ENCODE measurements around the gene METTL9.
"Not testable (repeated sequence)": the region's sequence is repeated elsewhere in the genome, so short reads cannot be mapped to it uniquely, and the experiment has no call there.

Gene METTL9

GRCh38 chr16:21611198-21611555 is 11.8 kb downstream of the METTL9 start:
- no peak for DNase-seq (ENCODE audit: low read depth)

DNA sequence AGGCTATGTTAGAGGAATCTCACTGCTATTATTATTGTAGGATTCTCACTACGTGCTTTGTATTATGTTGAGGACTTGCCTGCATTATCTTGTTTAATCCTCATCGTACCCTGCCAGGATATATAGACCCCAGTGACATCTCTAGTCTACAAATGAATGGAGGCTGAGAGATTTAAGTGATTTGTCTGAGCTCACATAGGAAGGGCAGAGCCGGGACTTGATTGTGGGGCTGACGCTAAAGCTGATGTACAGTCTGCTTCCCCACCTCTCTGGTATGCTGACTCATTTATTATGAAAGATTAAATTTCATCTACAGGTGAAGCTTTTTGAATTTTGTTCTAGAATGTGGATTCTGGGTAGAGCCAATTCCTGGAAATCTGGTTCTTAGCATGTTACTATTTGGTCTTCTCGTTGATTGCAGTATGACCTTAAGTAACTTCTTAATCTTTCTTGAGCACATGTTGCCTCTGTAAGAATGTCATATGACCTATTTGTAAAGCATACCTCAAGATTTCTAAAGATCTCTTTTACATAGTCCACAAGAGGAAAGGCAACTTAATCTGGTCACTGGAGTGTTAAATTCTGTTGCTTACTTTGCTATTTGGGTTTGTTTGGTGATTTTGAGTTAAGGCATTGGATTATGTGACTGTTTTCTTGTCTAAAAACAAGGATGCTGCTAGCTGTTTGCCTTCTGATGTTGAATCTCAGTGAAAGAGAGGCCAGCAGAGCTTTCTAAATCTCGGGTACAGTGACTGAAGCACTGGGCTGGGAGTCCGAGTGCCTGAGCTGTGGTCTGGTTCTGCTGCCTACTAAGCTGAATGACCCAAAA is 12.4 kb downstream of the METTL9 start:
- no peak for DNase-seq (ENCODE audit: low read depth)

GRCh38 chr16:21613361-21613760 is 14.0 kb downstream of the METTL9 start:
- DNase-seq (ENCODE audit: low read depth): no peak

DNA sequence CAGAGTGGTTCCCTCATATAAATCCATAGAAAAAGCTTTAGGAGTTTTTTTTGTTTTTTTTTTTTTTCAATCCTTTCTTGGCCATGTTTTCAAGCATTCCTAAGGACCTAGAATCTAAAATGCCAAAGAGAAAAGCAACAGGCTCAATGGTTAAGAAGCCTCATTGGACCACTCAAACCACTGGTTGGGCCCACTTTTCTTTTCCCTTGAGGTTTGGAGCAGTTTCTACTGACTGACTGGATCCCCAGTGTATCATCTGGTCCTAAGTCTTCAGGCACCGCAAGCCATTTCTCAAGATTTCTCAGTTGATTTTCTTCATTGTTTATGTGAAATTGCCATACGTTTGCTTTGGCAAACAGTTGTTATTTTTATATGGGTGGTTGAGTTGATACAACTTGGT is 14.4 kb downstream of the METTL9 start:
- DNase-seq (ENCODE audit: low read depth): no peak

DNA sequence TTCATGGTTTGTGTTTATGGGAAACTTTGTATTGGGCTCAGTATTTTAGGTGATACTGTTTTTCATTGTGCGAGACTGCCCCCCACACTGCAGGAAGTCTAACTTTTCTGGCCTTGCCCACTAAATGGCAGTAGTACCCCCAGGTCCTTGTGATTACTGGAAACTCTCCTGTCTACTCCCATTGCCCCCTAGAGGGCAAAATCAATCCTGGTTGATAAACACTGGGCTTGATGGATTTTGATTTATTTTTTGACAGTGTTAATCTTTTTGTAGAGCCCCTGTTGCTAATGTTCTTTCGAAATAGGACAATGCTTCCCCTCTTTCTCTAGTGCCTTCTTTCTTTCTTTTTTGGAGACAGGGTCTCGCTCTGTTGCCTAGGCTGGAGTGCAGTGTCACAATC is 15.5 kb downstream of the METTL9 start:
- DNase-seq (ENCODE audit: low read depth): no peak

GRCh38 chr16:21617607-21618006 is 18.2 kb downstream of the METTL9 start:
- DNase-seq (ENCODE audit: low read depth): no peak

DNA sequence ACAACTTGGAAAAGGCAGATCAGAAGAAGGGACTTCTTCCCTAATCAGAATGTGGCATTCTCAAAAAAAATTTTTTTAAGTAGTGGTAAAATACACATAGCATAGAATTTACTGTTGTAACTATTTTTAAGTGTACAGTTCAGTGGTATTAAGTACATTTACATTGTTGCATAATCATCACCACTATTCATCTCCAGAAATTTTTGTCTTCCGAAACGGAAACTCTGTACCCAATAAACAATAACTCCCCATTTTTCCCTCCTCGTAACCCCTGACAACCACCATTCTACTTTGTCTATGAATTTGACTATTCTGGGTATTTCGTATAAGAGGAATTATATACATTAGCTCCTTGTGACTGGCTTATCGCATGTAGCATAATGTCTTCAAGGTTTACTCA is 18.9 kb downstream of the METTL9 start:
- DNase-seq (ENCODE audit: low read depth): no peak

DNA sequence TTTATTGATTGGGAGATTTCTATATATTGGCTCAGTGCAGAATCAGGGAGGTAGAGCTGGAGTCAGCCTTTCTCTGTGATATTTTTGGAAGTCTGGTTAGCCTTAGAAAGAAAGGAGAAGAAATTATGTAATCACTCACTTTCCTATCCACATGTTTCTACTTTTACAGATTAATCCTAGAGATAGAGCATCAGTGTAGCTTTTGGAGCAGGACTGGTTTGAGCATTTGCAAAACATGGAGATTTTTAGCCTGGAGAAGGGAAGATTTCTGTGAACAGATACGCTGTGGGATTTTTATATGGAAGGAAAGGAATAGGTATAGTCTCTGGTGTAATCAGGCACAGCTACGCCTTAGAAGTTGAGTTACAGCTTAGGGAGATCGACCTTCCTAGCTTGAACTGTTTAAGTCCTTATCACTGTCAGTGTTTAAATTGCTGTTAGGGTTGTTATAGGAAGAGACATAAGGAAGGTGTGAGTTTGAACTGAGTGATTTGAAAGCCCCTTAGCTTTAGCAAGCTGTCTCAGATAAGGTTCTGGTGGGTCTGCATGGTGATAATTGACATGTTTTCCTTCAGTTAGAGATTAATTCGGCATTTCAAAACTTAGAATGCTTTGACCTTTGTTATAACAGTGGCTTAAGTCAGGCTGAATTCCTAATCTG is 20.5 kb downstream of the METTL9 start:
- DNase-seq (ENCODE audit: low read depth): no peak

GRCh38 chr16:21620592-21620991 is 21.2 kb downstream of the METTL9 start:
- no peak for DNase-seq (ENCODE audit: low read depth)

GRCh38 chr16:21622545-21622944 is 23.2 kb downstream of the METTL9 start:
- DNase-seq (ENCODE audit: low read depth): no peak

DNA sequence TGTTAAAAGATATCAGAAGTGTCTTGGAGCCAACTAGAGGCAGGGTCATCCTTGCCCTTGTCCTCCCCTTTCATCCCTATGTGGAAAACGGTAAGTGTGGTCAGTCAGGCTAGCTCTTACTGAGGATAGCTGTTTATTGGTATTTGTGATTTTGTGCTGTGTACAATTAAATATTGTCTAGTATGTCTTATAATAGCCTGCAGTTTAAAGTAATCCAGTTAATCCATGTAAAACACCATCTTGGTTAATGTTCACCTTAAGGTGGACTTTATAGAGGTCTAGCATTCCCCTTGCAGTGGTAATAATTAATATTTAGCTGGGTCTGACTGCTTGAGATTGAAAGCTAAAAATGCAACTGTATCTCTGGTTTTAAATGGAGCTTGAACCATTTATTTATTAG is 25.6 kb downstream of the METTL9 start:
- DNase-seq (ENCODE audit: low read depth): no peak

- peak; percentile 76 for DNase-seq (ENCODE audit: low read depth)
Measured at GRCh38 chr16:21626659-21627277, 27.4 kb downstream of the METTL9 start.

GRCh38 chr16:21628121-21628726 is 28.8 kb downstream of the METTL9 start:
- DNase-seq (ENCODE audit: low read depth): no peak

- DNase-seq (ENCODE audit: low read depth): no peak
Measured at GRCh38 chr16:21628772-21629171, 29.4 kb downstream of the METTL9 start.

DNA sequence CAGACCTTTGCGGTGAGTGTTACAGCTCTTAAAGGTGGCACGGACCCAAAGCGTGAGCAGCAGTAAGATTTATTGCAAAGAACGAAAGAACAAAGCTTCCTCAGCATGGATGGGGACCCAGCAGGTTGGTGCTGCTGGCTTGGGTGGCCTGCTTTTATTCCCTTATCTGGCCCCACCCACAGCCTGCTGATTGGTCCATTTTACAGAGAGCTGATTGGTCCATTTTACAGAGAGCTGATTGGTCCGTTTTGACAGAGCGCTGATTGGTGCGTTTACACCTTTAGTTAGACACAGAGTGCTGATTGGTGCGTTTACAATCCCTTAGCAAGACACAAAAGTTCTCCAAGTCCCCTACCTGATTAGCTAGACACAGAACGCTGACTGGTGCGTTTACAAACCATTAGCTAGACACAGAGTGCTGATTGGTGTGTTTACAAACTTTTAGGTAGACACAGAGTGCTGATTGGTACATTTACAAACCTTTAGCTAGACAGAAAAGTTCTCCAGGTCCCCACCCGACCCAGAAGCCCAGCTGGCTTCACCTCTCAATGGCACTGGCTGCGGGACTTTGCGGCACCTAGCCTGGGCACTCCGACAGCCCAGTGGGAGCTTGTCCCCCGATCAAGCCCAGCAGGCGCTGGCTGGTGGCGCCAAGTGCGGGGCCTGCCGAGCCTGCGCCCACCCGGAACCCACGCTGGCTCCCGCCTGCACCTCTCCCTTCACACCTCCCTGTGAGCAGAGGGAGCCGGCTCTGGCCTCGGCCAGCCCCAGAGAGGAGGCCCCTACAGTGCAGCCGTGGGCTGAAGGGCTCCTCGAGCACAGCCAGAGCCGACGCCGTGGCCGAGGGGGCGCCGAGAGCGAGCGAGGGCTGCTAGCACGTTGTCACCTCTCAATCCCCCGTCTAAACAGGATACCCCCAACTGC is 30.5 kb downstream of the METTL9 start:
- DNase-seq (ENCODE audit: low read depth): not testable (repeated sequence)

GRCh38 chr16:21630866-21631265 is 31.5 kb downstream of the METTL9 start:
- DNase-seq (ENCODE audit: low read depth): not testable (repeated sequence)

DNA sequence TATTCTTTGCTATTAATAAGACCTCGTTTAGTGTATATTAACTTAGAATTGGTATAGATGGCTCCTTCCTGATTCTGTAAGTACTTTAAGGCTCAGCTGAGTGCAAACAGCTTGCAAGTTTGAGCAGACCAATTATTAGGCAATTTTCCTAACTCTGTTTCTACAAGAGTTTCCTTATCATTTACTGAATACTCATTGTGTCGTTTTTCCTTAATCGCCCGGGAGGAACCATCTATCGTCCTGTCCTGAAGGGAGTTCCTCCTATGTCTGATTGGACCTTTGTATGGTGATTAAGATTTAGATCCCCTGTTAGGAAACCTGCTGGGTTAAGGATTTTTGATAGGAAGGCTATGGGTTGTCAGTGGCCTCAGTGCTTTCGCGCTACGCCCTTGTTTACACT is 32.0 kb downstream of the METTL9 start:
- DNase-seq (ENCODE audit: low read depth): not testable (repeated sequence)

DNA sequence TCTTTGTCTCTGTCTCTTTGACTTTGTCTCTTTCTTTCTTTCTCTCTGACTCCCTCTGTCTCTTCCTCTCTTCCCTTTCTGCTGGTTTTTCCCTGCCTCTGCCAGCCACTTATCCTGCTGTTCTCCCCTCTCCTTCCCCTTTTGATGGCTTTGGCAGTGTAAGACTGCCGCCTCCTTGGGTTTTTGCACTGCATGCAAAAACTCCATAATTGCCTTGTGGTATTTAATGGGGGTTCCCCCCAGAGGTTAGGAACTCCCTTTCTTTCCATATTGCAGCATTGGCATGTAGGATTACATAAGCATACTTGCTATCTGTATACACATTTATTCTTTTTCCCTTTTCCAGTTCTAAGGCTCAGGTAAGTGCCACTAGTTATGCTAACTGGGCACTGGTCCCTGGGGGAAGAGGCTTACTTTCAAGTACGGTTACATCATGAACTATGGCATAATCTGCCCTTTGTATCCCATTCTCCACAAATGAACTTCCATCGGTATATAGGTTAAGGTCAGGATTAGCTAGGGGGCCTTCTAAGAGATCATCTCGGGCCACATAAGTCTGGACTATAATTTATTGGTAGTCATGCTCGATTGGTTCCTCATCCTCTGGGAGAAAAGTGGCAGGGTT is 32.7 kb downstream of the METTL9 start:
- DNase-seq (ENCODE audit: low read depth): not testable (repeated sequence)

GRCh38 chr16:21634216-21634615 is 34.8 kb downstream of the METTL9 start:
- DNase-seq (ENCODE audit: low read depth): no peak

- DNase-seq (ENCODE audit: low read depth): not testable (repeated sequence)
Measured at GRCh38 chr16:21635694-21636093, 36.3 kb downstream of the METTL9 start.

All from non-pigmented ciliary epithelial cell (primary cell).